HepG2 (cell line): ENCODE results near the gene SIT1. TPM values are rescaled to one million over a fixed set of nuclear protein-coding genes. Genes with fewer than 3 reads are reported as not detected.
A peak's percentile ranks its signal among the peaks of the same experiment; 100 is the strongest.

Experiments used
- ATF7 ChIP-seq, 2 experiments: fragments of 450-650 bp in 1 of 2; sonication (generic) in 1 of 2; formaldehyde crosslinking in 1 of 2; IDR thresholded peaks; 2 replicates each; pipeline versions ENCODE4 v1.4.0 to v1.6.1; 2016 to 2020; ENCODE audit warnings: antibody characterized with exemption in 1 of 2, mild to moderate bottlenecking in 1 of 2, missing genetic modification reagents in 1 of 2
- DDIT3 ChIP-seq: sonication (generic); formaldehyde crosslinking; IDR thresholded peaks from 2 replicates; pipeline ENCODE4 v1.4.0; 2020; ENCODE audit warnings: mild to moderate bottlenecking, missing genetic modification reagents
- ERF ChIP-seq: IDR thresholded peaks from 2 replicates; pipeline ENCODE4 v1.6.1; 2018; ENCODE audit warnings: missing biosample characterization, missing genetic modification reagents
- FOXK2 ChIP-seq: fragments of 450-650 bp; IDR thresholded peaks from 2 replicates; pipeline ENCODE4 v1.6.1; 2016
- HOXA3 ChIP-seq: sonication (generic); formaldehyde crosslinking; IDR thresholded peaks from 2 replicates; pipeline ENCODE4 v1.5.0; 2020; ENCODE audit warnings: missing genetic modification reagents
- NONO ChIP-seq, 2 experiments: fragments of 450-650 bp in 1 of 2; sonication (generic) in 1 of 2; formaldehyde crosslinking in 1 of 2; IDR thresholded peaks in 1 of 2; conservative IDR thresholded peaks in 1 of 2; 2 replicates each; pipeline versions ENCODE4 v1.6.1 to v1.8.0; 2017 to 2022; ENCODE audit warnings: mild to moderate bottlenecking in 1 of 2, missing genetic modification reagents in 1 of 2, moderate library complexity in 1 of 2
- SIX4 ChIP-seq: sonication (generic); formaldehyde crosslinking; IDR thresholded peaks from 2 replicates; pipeline ENCODE4 v1.4.0; 2020; ENCODE audit warnings: missing genetic modification reagents
- ZBTB10 ChIP-seq: sonication (generic); formaldehyde crosslinking; IDR thresholded peaks from 2 replicates; pipeline ENCODE4 v1.4.0; 2020; ENCODE audit warnings: missing genetic modification reagents, borderline replicate concordance
- ZBTB7A ChIP-seq: sonication (generic); formaldehyde crosslinking; IDR thresholded peaks from 2 replicates; pipeline ENCODE4 v1.8.0; 2022; ENCODE audit warnings: mild to moderate bottlenecking, missing genetic modification reagents
- ZFP82 ChIP-seq: sonication (generic); formaldehyde crosslinking; IDR thresholded peaks from 2 replicates; pipeline ENCODE4 v1.5.1; 2020; ENCODE audit warnings: mild to moderate bottlenecking, missing genetic modification reagents, borderline replicate concordance
- ZKSCAN5 ChIP-seq: sonication (generic); formaldehyde crosslinking; IDR thresholded peaks from 2 replicates; pipeline ENCODE4 v1.5.1; 2020; ENCODE audit warnings: mild to moderate bottlenecking, missing genetic modification reagents
- ZKSCAN8 ChIP-seq: IDR thresholded peaks from 2 replicates; pipeline ENCODE4 v1.6.1; 2016; ENCODE audit warnings: borderline replicate concordance, missing genetic modification reagents, missing compliant biosample characterization
- ZNF430 ChIP-seq: sonication (generic); formaldehyde crosslinking; IDR thresholded peaks from 2 replicates; pipeline ENCODE4 v1.9.0; 2021; ENCODE audit warnings: mild to moderate bottlenecking, missing genetic modification reagents
- ZNF549 ChIP-seq: sonication (generic); formaldehyde crosslinking; IDR thresholded peaks from 2 replicates; pipeline ENCODE4 v1.5.0; 2020; ENCODE audit warnings: missing genetic modification reagents
- ZNF704 ChIP-seq: sonication (generic); formaldehyde crosslinking; IDR thresholded peaks from 2 replicates; pipeline ENCODE4 v1.8.1; 2023; ENCODE audit warnings: mild to moderate bottlenecking, inconsistent platforms, moderate library complexity, missing genetic modification reagents, borderline replicate concordance
- ZNF878 ChIP-seq: sonication (generic); formaldehyde crosslinking; IDR thresholded peaks from 2 replicates; pipeline ENCODE4 v1.8.1; 2023; ENCODE audit warnings: mild to moderate bottlenecking, missing genetic modification reagents, moderate library complexity
- polyA plus RNA-seq, 8 experiments: library from polyadenylated mRNA; depleted of rRNA in 3 of 8; stranded (reverse) in 7 of 8; unstranded in 1 of 8; fragments of >200 nt; fragmentation: Illumina TruSeq in 4 of 8; extraction: Trizol in 4 of 8; gene quantifications; 2 replicates each; pipeline versions ENCODE4 v1.2.1 to v1.2.3, GENCODE V29; 2011 to 2016; ENCODE audit warnings: low read depth in 4 of 8, missing spikeins in 1 of 8, mixed read lengths in 1 of 8; ENCODE audit not compliant: insufficient read depth in 1 of 8
- total RNA-seq, 5 experiments: library from RNA; depleted of rRNA; stranded (reverse); fragments of >200 nt; fragmentation: Illumina TruSeq; extraction: Trizol; gene quantifications; 2 replicates each; pipeline ENCODE4 v1.2.3, GENCODE V29; 2016; ENCODE audit warnings: low read depth in 1 of 5
- TF ChIP-seq, protein P1 (sequence below): sonication (generic); formaldehyde crosslinking; IDR thresholded peaks from 2 replicates; pipeline ENCODE4 v1.5.1; 2020; ENCODE audit warnings: missing genetic modification reagents, mild to moderate bottlenecking, borderline replicate concordance
- TF ChIP-seq, protein P2 (sequence below): sonication (generic); formaldehyde crosslinking; IDR thresholded peaks from 2 replicates; pipeline ENCODE4 v1.8.1; 2023; ENCODE audit warnings: mild to moderate bottlenecking, missing genetic modification reagents, borderline replicate concordance
- TF ChIP-seq, protein P3 (sequence below): sonication (generic); formaldehyde crosslinking; IDR thresholded peaks from 2 replicates; pipeline ENCODE4 v1.4.0; 2020; ENCODE audit warnings: missing genetic modification reagents, borderline replicate concordance

The SIT1 gene
- total and polyA plus RNA-seq, 2 of the 13 experiments (the other 11 are each of a cell fraction or from before 2014, with no cell fraction given): 0.09 to 6.7 TPM

DNA sequence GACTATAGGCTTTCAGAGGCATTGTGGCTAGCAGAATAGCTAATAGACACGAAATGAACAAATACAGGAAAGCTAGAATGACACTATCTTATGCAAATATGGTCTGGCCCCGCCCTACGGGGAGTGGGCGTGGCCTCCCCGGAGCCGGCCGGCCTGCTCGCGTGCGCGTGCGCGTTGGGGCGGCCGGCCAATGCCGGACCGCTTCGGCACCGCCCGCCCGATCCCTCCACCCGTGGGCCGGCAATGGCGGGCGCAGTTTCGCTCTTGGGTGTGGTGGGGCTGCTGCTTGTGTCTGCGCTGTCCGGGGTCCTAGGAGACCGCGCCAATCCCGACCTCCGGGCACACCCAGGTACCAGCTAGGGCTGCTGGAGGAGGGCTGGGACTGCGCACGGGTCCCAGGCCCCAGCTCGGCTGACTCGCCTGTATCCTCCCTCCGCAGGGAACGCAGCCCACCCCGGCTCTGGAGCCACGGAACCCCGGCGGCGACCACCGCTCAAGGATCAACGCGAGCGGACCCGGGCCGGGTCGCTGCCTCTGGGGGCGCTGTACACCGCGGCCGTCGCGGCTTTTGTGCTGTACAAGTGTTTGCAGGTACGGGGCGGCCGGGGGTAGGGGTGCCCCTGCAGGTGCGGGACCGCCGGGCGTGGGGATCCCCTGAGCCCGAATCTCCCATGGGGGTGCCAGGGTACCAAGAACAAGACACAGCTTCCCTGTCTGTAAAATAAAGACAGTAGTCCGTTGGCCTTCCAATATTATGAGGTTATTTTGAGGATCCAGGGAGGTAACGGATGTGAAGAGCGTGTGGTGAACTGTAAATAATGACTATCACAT, 7.6 kb upstream of the SIT1 start, which contains the start of gene CCDC107 (continued):
- peak; percentile 90 for TF ChIP-seq ZBTB10 (CRISPR knock-in tag)
- TF ChIP-seq, protein P1, sequence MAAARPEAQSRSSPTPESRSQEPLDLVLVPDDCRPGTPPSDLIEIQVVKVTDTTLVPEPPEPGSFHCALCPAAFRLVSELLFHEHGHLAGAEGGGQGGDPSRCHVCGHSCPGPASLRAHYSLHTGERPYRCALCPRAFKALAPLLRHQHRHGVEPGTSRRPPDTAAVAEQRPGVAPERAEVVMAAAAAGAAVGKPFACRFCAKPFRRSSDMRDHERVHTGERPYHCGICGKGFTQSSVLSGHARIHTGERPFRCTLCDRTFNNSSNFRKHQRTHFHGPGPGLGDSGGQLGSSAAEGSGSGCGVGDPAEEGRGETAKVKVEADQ (CRISPR knock-in tag): no peak
- TF ChIP-seq HOXA3 (CRISPR knock-in tag): peak; percentile 57; the same call in 1 of the 2 replicates
- no peak for TF ChIP-seq NONO (IDR thresholded peaks at IDR 0.05)
- TF ChIP-seq NONO (CRISPR knock-in tag; conservative IDR thresholded peaks at IDR 0.05): peak; percentile 84
- TF ChIP-seq ZNF549 (CRISPR knock-in tag): no peak
- TF ChIP-seq ZNF430 (CRISPR knock-in tag): 0 out of 2 replicates have a peak, but pooled peaks have one; percentile 39
- TF ChIP-seq, protein P2, sequence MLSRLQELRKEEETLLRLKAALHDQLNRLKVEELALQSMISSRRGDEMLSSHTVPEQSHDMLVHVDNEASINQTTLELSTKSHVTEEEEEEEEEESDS: peak; percentile 91; the same call in 1 of the 2 replicates
- no peak for TF ChIP-seq DDIT3 (CRISPR knock-in tag)
- no peak for TF ChIP-seq ATF7 (IDR thresholded peaks at IDR 0.05)
- no peak for TF ChIP-seq ATF7 (CRISPR knock-in tag; IDR thresholded peaks at IDR 0.05)
- TF ChIP-seq SIX4 (CRISPR knock-in tag): no peak
- 0 out of 2 replicates have a peak, but pooled peaks have one; percentile 18 for TF ChIP-seq ZKSCAN5 (CRISPR knock-in tag)
- TF ChIP-seq ZNF704 (CRISPR knock-in tag): no peak; the same call in 1 of the 2 replicates
- no peak; the same call in 1 of the 2 replicates for TF ChIP-seq ERF (CRISPR knock-in tag)
- TF ChIP-seq FOXK2: no peak
- TF ChIP-seq ZKSCAN8: peak; percentile 62; the same call in 1 of the 2 replicates
- TF ChIP-seq, protein P3, sequence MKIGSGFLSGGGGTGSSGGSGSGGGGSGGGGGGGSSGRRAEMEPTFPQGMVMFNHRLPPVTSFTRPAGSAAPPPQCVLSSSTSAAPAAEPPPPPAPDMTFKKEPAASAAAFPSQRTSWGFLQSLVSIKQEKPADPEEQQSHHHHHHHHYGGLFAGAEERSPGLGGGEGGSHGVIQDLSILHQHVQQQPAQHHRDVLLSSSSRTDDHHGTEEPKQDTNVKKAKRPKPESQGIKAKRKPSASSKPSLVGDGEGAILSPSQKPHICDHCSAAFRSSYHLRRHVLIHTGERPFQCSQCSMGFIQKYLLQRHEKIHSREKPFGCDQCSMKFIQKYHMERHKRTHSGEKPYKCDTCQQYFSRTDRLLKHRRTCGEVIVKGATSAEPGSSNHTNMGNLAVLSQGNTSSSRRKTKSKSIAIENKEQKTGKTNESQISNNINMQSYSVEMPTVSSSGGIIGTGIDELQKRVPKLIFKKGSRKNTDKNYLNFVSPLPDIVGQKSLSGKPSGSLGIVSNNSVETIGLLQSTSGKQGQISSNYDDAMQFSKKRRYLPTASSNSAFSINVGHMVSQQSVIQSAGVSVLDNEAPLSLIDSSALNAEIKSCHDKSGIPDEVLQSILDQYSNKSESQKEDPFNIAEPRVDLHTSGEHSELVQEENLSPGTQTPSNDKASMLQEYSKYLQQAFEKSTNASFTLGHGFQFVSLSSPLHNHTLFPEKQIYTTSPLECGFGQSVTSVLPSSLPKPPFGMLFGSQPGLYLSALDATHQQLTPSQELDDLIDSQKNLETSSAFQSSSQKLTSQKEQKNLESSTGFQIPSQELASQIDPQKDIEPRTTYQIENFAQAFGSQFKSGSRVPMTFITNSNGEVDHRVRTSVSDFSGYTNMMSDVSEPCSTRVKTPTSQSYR: no peak
- no peak for TF ChIP-seq ZNF878 (CRISPR knock-in tag)
- TF ChIP-seq ZBTB7A: peak; percentile 98
- 0 out of 2 replicates have a peak, but pooled peaks have one; percentile 12 for TF ChIP-seq ZFP82 (CRISPR knock-in tag)
